Glutamatergic neuron (in vitro differentiated cells): ENCODE data around the gene CDH9. TPM values are rescaled to one million over a fixed set of nuclear protein-coding genes. Genes with fewer than 3 reads are reported as not detected.

Source experiments
- DNase-seq: peaks from one replicate; pipeline ENCODE4 v3.0.0; 2022
- H3K27ac Mint-ChIP-seq: one replicate; pipeline ENCODE4 v1.8.0; 2020; ENCODE audit warnings: mild to moderate bottlenecking, mixed read lengths, inconsistent platforms; ENCODE audit not compliant: unreplicated experiment
- H3K27me3 Mint-ChIP-seq: one replicate; pipeline ENCODE4 v1.8.0; 2020; ENCODE audit warnings: mild to moderate bottlenecking, moderate library complexity, mixed read lengths, inconsistent platforms; ENCODE audit not compliant: unreplicated experiment
- H3K36me3 Mint-ChIP-seq: one replicate; pipeline ENCODE4 v1.8.0; 2020; ENCODE audit warnings: mild to moderate bottlenecking, mixed read lengths, inconsistent platforms; ENCODE audit not compliant: unreplicated experiment
- H3K4me1 Mint-ChIP-seq: one replicate; pipeline ENCODE4 v1.8.0; 2020; ENCODE audit warnings: mild to moderate bottlenecking, low read depth, mixed read lengths, inconsistent platforms; ENCODE audit not compliant: unreplicated experiment
- H3K4me3 Mint-ChIP-seq: one replicate; pipeline ENCODE4 v1.8.0; 2020; ENCODE audit warnings: mild to moderate bottlenecking, mixed read lengths, inconsistent platforms; ENCODE audit not compliant: unreplicated experiment
- H3K9me3 Mint-ChIP-seq: one replicate; pipeline ENCODE4 v1.8.0; 2020; ENCODE audit warnings: mild to moderate bottlenecking, moderate library complexity, mixed read lengths, inconsistent platforms; ENCODE audit not compliant: unreplicated experiment
- total RNA-seq: library from RNA; stranded (reverse); fragmentation: NEBNext Ultra II Directional; extraction: Animal tissue kit (Norgen Biotek cat#: 25700); gene quantifications from one replicate; pipeline ENCODE4 v1.2.1, GENCODE V29; 2021; ENCODE audit not compliant: unreplicated experiment
- TF ChIP-seq, protein P1 (sequence below): fragments of 200-600 bp; sonication (generic); IDR thresholded peaks from one replicate; pipeline ENCODE4 v1.5.0; 2021; ENCODE audit not compliant: partially characterized antibody, unreplicated experiment

The CDH9 gene
- total RNA-seq, 1 donor from 2014 or later = 3.6 TPM

DNA sequence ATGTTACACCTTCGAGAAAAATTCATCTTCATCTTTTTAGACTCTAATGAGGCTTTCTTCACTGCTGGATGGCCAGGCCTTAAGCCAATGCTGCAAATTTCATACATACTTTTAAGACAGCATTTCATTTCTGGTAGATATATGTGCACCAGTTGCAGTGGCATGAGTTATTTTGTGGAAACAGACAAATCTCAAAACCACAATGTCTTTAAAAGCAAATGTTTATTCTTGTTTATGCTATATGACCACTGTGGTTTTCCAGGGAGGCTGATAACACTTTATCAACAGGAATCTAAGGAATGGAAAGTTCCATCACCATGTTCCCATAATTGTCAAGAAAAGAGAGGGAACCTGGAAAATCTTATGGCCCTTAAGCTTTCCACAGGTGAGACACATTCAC is 27.7 kb downstream of the CDH9 start:
- H3K36me3 Mint-ChIP-seq = no peaks in the 10 kb centered on the region
- no peaks in the 10 kb centered on the region for H3K9me3 Mint-ChIP-seq
- no peaks in the 10 kb centered on the region for H3K4me1 Mint-ChIP-seq
- TF ChIP-seq, protein P1, sequence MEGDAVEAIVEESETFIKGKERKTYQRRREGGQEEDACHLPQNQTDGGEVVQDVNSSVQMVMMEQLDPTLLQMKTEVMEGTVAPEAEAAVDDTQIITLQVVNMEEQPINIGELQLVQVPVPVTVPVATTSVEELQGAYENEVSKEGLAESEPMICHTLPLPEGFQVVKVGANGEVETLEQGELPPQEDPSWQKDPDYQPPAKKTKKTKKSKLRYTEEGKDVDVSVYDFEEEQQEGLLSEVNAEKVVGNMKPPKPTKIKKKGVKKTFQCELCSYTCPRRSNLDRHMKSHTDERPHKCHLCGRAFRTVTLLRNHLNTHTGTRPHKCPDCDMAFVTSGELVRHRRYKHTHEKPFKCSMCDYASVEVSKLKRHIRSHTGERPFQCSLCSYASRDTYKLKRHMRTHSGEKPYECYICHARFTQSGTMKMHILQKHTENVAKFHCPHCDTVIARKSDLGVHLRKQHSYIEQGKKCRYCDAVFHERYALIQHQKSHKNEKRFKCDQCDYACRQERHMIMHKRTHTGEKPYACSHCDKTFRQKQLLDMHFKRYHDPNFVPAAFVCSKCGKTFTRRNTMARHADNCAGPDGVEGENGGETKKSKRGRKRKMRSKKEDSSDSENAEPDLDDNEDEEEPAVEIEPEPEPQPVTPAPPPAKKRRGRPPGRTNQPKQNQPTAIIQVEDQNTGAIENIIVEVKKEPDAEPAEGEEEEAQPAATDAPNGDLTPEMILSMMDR = no peak
- no peak for DNase-seq
- H3K4me3 Mint-ChIP-seq = no peak overlapping the region
- H3K27ac Mint-ChIP-seq = no peak overlapping the region
- H3K27me3 Mint-ChIP-seq = peaks cover 2% of the 10 kb centered on the region

DNA sequence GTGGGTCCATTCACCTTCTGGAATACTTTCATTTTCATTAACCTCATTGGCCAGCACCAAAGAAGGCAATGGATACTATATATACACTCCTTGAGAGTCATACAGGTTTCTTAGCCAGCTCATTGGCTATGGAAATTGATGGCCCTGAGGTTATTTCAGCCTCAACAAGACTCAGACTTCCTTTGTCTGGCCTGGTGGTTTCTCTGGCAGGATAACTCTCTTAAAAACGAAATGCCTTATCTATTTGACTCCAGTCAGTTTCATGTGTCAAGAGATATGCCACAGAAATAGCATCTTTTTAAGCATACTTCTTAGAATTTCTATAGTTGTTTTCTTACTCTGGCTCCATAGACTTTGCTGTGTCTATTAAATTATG is 28.9 kb downstream of the CDH9 start:
- TF ChIP-seq, protein P1 = no peak
- H3K27ac Mint-ChIP-seq = no peak overlapping the region
- no peaks in the 10 kb centered on the region for H3K9me3 Mint-ChIP-seq
- no peak for DNase-seq
- H3K4me3 Mint-ChIP-seq = no peak overlapping the region
- H3K4me1 Mint-ChIP-seq = peaks cover 3% of the 10 kb centered on the region
- H3K36me3 Mint-ChIP-seq = no peaks in the 10 kb centered on the region
- H3K27me3 Mint-ChIP-seq = peaks cover 2% of the 10 kb centered on the region

DNA sequence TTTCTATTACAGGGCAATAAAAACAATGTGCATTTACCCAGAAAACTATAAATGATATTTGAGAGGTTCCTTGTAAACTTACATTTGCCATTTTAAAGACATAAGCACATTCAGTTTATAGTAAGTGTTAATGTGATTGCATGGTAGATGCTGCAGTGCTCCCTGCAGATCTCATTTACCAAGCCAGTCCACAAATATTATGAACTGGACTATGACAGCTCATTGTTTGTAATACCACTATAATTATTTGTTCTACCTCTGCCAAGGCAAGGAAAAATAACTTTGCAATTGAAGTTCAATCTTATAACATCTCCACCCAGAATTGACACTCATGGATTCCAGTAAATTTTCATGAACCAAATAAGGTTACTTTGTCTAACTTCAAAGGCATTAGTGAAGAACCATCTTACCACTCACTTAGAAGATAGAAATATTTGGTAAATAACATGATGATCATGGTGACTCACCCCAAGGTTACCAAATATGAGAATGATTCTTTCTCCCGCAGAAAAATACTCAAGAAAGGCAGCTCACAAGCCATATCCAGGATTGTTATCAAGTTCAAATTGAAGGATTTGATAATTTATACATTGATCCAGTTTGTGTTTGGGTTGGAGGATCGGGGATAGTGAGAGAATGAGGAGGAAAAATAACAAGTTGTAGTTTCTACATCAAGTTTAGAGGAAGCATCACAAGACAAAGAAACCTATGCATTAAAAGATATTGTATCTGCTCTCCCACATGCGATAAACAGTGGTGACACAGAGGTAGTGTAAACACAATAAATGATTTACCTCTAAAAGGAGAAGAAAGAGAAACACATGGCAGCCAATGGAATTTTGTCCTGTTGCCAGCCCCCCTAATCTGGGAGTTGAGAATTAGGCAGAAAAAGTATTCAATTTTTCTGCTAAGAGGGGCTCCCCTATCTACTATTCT is 29.5 kb downstream of the CDH9 start:
- peaks cover 2% of the 10 kb centered on the region for H3K27me3 Mint-ChIP-seq
- H3K27ac Mint-ChIP-seq = no peak overlapping the region
- H3K9me3 Mint-ChIP-seq = no peaks in the 10 kb centered on the region
- no peak for DNase-seq
- H3K36me3 Mint-ChIP-seq = no peaks in the 10 kb centered on the region
- TF ChIP-seq, protein P1 = no peak
- H3K4me3 Mint-ChIP-seq = no peak overlapping the region
- peaks cover 3% of the 10 kb centered on the region for H3K4me1 Mint-ChIP-seq

DNA sequence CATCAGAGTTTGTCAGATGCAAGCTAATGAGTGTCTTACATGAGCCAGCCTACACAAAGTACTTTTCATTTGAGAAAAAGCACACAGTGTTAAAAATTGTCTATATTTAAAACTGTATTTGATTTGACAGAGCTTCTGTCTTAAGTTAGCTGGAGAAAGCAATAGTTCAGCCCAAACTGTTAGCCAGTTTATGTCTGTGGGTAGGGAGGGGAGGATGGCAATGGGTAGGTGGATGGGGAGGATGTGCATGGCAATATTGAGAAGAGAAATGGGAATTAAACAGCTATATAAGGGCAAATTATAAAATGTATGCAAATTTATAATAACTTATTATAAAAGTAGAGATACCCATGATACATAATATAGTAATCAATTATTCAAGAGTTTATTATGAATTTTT is 31.3 kb downstream of the CDH9 start:
- TF ChIP-seq, protein P1 = no peak
- no peaks in the 10 kb centered on the region for H3K9me3 Mint-ChIP-seq
- H3K27me3 Mint-ChIP-seq = peaks cover 2% of the 10 kb centered on the region
- DNase-seq = no peak
- no peak overlapping the region for H3K27ac Mint-ChIP-seq
- H3K36me3 Mint-ChIP-seq = no peaks in the 10 kb centered on the region
- H3K4me1 Mint-ChIP-seq = peaks cover 3% of the 10 kb centered on the region
- H3K4me3 Mint-ChIP-seq = no peak overlapping the region

DNA sequence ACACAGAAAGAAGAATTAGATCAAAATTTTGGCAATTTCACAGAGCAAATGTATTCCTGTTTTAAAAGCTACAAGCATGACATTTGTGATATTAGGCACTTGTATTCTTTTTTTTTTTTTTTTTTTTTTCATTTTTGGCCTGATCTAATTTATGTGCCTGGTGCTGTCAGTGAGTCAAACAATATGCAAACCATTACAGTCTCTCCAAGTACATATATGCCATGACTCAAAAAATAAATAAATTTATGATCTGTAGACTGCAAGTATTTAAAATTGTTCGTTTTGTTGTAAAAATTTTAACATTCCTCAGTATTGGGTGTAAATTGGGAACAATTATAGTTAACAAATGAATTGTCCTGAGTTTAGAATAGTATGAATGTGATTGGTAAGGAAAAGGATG is 51.4 kb downstream of the CDH9 start:
- no peak for DNase-seq
- Mint-ChIP-seq H3K27ac (no peak overlapping the region), H3K36me3 (no peaks in the 10 kb centered on the region), H3K4me1 (no peaks in the 10 kb centered on the region), H3K27me3 (no peaks in the 10 kb centered on the region), H3K9me3 (peaks cover 2% of the 10 kb centered on the region), H3K4me3 (no peak overlapping the region)
- TF ChIP-seq, protein P1 = no peak
